Measurements from ENCODE around the gene ITGB5.

ITGB5 gene

DNA sequence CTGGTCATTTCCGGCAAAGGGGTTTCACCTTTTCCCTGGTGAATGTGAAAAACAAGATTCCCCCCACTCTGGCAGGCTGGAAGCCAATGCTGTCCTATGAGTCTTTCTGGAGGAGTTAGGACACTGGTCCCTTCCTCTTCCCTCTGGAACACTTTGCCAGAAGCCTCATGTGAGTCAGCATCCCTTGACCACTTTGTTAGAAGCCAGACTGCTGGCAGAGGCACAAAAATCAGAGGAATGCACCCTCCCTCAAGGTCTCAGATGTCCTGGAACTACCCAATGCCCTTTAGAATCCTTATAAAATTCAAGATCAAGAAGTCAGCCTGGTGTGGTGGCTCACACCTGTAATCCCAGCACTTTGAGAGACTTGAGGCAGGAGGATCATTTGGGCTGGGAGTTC, 26.6 kb downstream of the ITGB5 start:
- DNase-seq = no peak

GRCh38 chr3:124859025-124859424, 28.1 kb downstream of the ITGB5 start:
- no peak for DNase-seq

- DNase-seq = no peak
These were observed 28.9 kb downstream of the ITGB5 start for GRCh38 chr3:124858275-124858674.

DNA sequence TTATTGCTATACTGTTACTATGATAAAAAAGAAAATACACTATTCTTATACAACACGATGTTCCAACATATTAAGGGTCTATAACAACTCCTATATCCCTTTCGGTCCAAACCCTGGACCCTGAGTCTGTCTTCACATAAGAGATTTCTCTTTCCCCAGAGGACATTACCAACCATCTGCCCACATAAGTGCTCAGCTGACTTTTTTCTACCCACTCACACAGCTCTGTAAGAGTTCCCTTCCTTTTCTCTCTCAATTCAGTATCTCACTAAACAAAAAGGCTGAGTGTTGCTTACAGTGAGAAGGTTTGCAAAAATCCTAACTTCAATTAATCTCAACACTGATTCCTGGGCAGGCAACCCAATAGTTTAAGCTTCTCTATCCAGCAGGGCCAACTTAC, 30.5 kb downstream of the ITGB5 start:
- no peak for DNase-seq

DNA sequence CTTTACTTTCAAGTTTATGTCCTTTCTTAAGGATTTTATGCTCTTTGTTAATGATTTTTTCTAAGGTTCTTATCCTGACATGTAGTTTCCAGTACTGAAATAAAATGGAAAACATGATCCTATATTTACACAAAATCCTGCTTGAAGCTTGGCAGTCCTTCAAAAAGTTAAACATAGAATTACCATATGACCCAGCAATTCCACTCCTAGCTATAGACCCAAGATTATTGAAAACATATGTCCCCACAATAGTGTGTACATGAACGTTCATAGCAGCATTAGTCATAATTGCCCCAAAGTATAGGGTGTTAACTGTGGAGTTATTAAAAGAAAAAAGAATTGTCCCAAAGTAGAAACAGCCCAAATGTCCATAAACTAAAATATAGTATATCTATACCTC, 33.2 kb downstream of the ITGB5 start:
- DNase-seq = no peak

- no peak for DNase-seq
These were observed 33.7 kb downstream of the ITGB5 start for GRCh38 chr3:124853446-124853845.

GRCh38 chr3:124851905-124852304, 35.3 kb downstream of the ITGB5 start:
- no peak for DNase-seq

DNA sequence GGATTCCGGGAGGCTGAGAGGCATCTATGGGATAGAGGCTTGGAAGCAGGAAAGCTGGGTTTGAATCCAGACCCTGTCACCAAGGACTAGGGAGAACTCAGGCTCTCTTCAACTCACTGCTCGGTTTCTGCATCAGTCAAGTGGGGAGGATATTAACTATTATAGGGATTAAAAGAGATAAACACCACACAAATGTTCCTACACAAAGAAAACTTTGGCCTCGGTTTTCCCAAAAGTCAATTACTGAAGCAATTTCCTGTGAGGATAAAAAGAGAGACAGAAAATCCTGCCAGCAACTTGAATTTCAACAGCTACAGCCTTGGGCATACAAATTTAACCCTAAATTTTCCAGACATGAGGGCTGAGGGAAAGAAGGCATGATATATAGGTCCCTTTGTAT, 36.0 kb downstream of the ITGB5 start:
- DNase-seq = no peak

- DNase-seq = no peak
These were observed 36.5 kb downstream of the ITGB5 start for GRCh38 chr3:124850633-124851032.

DNA sequence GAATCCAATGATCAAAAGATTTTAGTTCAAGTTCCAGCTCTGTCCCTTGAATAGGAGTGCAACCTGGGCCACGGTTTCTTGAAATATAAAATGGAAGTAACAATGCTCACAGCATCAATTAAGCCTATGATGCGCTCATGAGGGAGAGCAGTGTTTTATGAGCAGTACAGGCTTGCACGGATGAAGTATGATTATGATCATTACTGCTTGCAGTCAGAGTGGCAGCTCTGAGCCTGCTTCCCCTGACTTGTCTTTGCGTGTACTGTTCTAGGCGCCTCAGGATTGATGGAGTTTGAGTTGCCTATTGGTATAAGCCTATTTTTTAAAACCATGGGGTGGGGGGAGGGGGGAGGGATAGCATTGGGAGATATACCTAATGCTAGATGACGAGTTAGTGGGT, 37.0 kb downstream of the ITGB5 start:
- DNase-seq = no peak

DNA sequence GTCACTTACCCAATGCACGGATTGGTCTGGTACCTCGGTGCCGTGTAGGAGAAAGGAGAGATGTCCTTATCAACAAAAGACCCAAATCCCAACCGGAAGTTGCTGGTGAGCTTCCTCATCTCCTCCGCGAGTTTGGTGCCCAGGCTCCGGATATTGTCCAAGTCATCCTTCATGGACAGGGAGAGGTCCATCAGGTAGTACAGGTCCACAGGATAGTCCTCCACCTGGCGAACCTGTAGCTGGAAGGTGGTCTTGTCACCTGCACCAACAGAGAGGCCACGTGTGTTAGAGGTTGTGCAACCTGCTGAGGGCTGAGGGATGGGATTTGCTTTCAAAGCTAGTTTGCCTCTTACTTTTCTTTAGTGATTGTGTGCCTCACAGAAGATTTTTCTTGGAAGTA, 38.9 kb downstream of the ITGB5 start:
- no peak for DNase-seq

GRCh38 chr3:124847863-124848262, 39.3 kb downstream of the ITGB5 start:
- DNase-seq = no peak

GRCh38 chr3:124847051-124847450, 40.1 kb downstream of the ITGB5 start:
- DNase-seq = no peak

GRCh38 chr3:124846189-124846588, 41.0 kb downstream of the ITGB5 start:
- DNase-seq = no peak

DNA sequence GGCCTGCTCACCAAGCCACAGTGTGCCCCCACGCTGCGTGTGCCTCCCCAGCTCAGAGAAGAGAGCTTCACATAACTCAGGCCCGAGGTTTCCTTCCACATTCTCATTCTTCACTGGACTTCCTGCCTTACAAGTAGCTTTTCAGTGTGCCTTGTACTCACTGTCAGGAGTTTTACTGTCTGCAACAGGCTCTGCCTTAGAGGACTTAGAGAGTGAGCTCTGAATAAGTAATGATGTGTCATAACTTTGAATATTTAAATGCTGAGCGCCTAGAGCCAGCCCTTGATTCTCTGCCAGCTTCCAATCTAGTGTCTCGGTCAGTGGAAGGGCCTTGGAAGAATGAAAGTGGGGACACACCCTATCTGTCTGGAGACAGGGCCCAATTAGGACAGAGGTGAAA, 41.8 kb downstream of the ITGB5 start:
- no peak for DNase-seq

GRCh38 chr3:124843506-124844177, 43.5 kb downstream of the ITGB5 start:
- no peak for DNase-seq

DNA sequence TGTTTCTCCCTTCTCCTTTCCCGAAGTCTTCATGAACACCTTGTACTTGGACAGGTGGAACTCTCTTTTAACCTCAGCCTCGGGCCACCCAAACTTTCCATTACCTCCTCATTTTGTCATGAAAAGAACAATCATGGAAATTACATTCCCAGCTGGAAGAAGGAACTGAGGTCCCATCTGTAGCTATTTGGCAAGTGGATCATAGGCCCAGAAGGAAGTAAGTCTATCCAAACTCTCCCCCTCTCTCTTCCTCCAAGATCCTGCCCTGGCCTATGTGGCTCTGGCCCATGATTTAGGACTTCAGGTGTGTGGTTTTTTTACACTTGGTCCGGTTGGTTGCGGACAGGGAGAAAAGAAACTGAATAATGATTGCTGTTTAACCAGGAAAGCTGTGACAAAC, 44.1 kb downstream of the ITGB5 start:
- DNase-seq = no peak

GRCh38 chr3:124841517-124841916, 45.6 kb downstream of the ITGB5 start:
- no peak for DNase-seq

DNA sequence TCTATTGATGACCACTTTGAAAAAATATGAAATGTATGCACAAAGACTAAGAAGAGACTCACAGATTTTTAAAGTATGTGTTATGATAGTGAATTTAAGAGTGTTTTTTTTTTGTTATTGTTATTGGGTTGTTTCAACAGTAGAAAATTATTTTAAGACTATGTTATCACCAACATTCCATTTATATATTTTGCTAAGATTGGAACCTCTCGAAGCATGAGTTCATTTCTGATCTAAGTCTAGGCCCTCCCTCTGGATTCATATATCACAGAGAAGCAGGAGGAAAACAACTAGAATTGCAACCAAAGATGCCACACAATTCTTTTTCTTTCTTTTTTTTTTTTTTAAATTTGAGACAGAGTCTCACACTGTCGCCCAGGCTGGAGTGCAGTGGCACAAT, 46.8 kb downstream of the ITGB5 start:
- no peak for DNase-seq

- no peak for DNase-seq
These were observed 47.3 kb downstream of the ITGB5 start for GRCh38 chr3:124839896-124840295.

- no peak for DNase-seq
These were observed 48.2 kb downstream of the ITGB5 start for GRCh38 chr3:124838963-124839362.

DNA sequence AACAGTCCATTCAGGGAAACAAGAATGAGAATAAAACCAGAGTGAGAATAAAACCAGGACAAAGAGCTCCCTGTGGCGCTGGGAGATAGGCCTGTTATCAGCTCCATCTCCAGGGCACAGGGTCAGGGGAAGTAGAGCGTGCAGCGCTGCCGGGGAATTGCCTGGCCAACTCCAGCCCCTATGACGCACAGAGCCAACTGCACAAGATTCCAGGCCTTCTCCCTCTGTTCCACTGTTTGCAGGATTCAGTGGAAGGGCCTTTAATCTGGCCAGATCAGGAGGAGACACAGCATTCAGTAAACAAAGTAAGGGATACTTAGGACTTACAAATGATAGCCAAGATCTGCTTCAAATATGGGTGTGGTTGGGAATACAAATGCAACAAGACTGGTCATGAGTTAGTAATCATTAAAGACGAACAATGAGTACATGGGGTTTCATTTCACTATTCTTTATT, 49.4 kb downstream of the ITGB5 start:
- peak; percentile 84 for DNase-seq

DNA sequence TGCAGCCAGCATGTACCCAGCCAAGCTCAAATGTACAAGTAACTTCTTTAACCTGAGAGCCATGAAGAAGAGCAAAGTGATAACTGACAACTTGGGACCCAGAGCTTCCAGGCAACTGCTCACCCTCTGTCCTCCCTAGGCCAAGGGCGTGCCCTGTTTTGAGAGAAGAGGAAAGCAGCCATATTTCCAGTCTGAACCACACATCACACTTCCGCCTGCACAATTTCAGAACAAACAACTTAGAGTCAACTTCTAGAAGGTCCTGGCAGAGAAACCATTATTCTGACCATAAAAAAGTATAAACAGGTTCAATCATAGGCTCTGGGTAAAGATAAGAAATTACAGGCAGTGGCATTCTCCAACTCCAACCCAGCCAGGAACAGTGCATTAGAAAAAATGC, 50.1 kb downstream of the ITGB5 start:
- DNase-seq = no peak

- no peak for DNase-seq
These were observed 50.7 kb downstream of the ITGB5 start for GRCh38 chr3:124836448-124836847.

Measured in eye (tissue), 1 donor.